Ovary (tissue), 9 donors: ENCODE measurements around the gene GPSM1. TPM values are rescaled to one million over a fixed set of nuclear protein-coding genes. Genes with fewer than 3 reads are reported as not detected.

ENCODE experiments used
- DNase-seq, 5 donors: peaks; one replicate each; pipeline ENCODE4 v3.0.0-alpha.2; 2019 to 2020
- H3K27ac ChIP-seq, 2 donors: fragments of 200-600 bp; one replicate each; pipeline versions ENCODE4 v1.5.1 to v1.8.0; 2019 to 2022
- H3K27me3 ChIP-seq: fragments of 200-600 bp; one replicate; pipeline ENCODE4 v1.8.0; 2022
- H3K36me3 ChIP-seq: fragments of 200-600 bp; sonication (generic); one replicate; pipeline ENCODE4 v1.5.1; 2019
- H3K4me1 ChIP-seq: one replicate; pipeline ENCODE4 v1.8.1; 2013; ENCODE audit warnings: mild to moderate bottlenecking, moderate library complexity; ENCODE audit not compliant: insufficient read depth
- H3K4me3 ChIP-seq: fragments of 200-600 bp; sonication (generic); one replicate; pipeline ENCODE4 v1.5.1; 2017
- H3K9me3 ChIP-seq, 2 donors: fragments of 200-600 bp in 1 of 2; sonication (generic) in 1 of 2; one replicate each; pipeline versions ENCODE4 v1.5.1 to v1.8.1; 2013 to 2019; ENCODE audit warnings: mild to moderate bottlenecking in 1 of 2, moderate library complexity in 1 of 2
- CTCF ChIP-seq, 3 donors: fragments of 450-650 bp in 2 of 3; fragments of 200-600 bp in 1 of 3; IDR thresholded peaks; one replicate each; pipeline versions ENCODE4 v1.5.1 to v1.8.0; 2016 to 2022; ENCODE audit warnings: antibody characterized with exemption in 3 of 3, mild to moderate bottlenecking in 1 of 3
- EP300 ChIP-seq: sonication (generic); formaldehyde crosslinking; IDR thresholded peaks from one replicate; pipeline ENCODE4 v1.6.1; 2017; ENCODE audit warnings: antibody characterized with exemption
- POLR2A ChIP-seq: fragments of 450-650 bp; IDR thresholded peaks from one replicate; pipeline ENCODE4 v1.6.1; 2017; ENCODE audit warnings: antibody characterized with exemption, mild to moderate bottlenecking, moderate library complexity
- WGBS, 3 donors: extraction: QIAGEN DNeasy Blood & Tissue Kit in 1 of 3; methylation state at CpG; one replicate each; pipeline versions ENCODE4 v1.1.5 to v1.1.7; 2013 to 2017; 5-methylcytosine and 5-hydroxymethylcytosine counted together
- intact Hi-C, 4 donors: fragments of 100-400 bp; cut with DNase I; formaldehyde crosslinking; loops; one replicate each; pipeline versions ENCODE4 v1.11.0 to v1.15.1; 2022 to 2023
- polyA plus RNA-seq, 2 donors: library from polyadenylated mRNA; stranded (reverse); fragments of 200-250 nt in 1 of 2; fragments of 350-450 nt in 1 of 2; fragmentation: Illumina TruSeq in 1 of 2; extraction: RNeasy Lipid Tissue Mini Kit (QIAGEN cat#74804) in 1 of 2; gene quantifications; one replicate each; pipeline ENCODE4 v1.2.3, GENCODE V29; 2013 to 2014
- total RNA-seq, 7 donors: library from RNA; depleted of rRNA in 2 of 7; stranded (reverse); fragments of >200 nt in 2 of 7; fragmentation: NEBNext Ultra II Directional in 3 of 7; extraction: Animal tissue kit (Norgen Biotek cat#: 25700) in 3 of 7; gene quantifications; one replicate each; pipeline versions ENCODE4 v1.1.0 to v1.2.4, GENCODE V29; 2016 to 2023
- donor health status: DM: no; HTN: no; CAD: no; lungs with moderate emphysema.
- donor health status: DM: no; HTN: no; CAD: no.
- donor health status: Bipolar disorder and iron deficiency.
- donor health status: DM: yes; HTN: yes; CAD: no.
- donor health status: DM: no; HTN: no; CAD: no.
- donor health status: DM: yes; HTN: yes; CAD: no.

Gene GPSM1
- total and polyA plus RNA-seq, 9 donors = 0.57 to 65.4 (median 36.3) TPM

GRCh38 chr9:136333045-136333444 lies 5.7 kb downstream of the GPSM1 start:
- Histone ChIP-seq H3K9me3 (no peaks in the 10 kb centered on the region), H3K27me3 (no peaks in the 10 kb centered on the region), H3K27ac (no peak overlapping the region), H3K36me3 (no peaks in the 10 kb centered on the region), H3K4me1 (peaks cover 6% of the 10 kb centered on the region), H3K4me3 (no peak overlapping the region)
- 87 to 92% (median 90%) methylated on average over 12 of the region's 12 CpGs for WGBS, 3 donors
- intact Hi-C loops = no loop called here
- no peak for TF ChIP-seq EP300
- no peak for TF ChIP-seq POLR2A
- no peak for TF ChIP-seq CTCF (IDR thresholded peaks at IDR 0.05)
- DNase-seq = no peak

DNA sequence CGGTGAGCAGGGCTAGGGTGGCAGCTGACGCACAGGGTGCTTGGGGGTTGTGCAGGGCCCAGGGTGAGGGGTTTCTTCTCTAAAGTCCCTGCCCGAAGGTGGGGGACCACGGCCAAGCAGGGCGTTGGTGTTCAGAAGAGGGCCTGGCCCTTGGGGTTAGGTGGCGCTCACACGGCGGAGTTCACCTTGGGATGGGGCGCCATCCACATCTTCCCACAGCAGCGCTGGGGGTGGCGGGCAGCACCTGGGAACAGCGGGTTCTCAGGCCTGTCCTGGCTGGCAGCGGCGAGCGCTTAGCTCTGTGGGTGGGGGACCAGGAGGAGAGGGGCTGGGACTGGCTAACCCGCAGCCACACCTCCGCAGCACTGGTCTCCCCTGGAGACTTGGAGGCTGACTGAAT lies 6.1 kb downstream of the GPSM1 start:
- WGBS, 3 donors = 91 to 95% (median 92%) methylated on average over 17 of the region's 17 CpGs
- intact Hi-C loops = no loop called here
- no peak overlapping the region for H3K27ac ChIP-seq

GRCh38 chr9:136334541-136334940 lies 7.2 kb downstream of the GPSM1 start:
- no peaks in the 10 kb centered on the region for H3K36me3 ChIP-seq
- DNase-seq = no peak
- no peak overlapping the region for H3K4me3 ChIP-seq
- peaks cover 1% of the 10 kb centered on the region for H3K4me1 ChIP-seq
- H3K27me3 ChIP-seq = no peaks in the 10 kb centered on the region
- TF ChIP-seq EP300 = no peak
- TF ChIP-seq POLR2A = no peak
- TF ChIP-seq CTCF (IDR thresholded peaks at IDR 0.05) = no peak
- WGBS, 3 donors = 92 to 94% (median 94%) methylated on average over 21 of the region's 21 CpGs
- intact Hi-C loops = no loop called here
- no peak overlapping the region for H3K27ac ChIP-seq
- H3K9me3 ChIP-seq = no peaks in the 10 kb centered on the region

More for the DNA sequence above, 6.1 kb downstream of the GPSM1 start:
- Histone ChIP-seq H3K9me3 (no peaks in the 10 kb centered on the region), H3K36me3 (no peaks in the 10 kb centered on the region), H3K4me3 (no peak overlapping the region), H3K4me1 (peaks cover 6% of the 10 kb centered on the region), H3K27me3 (no peaks in the 10 kb centered on the region)
- TF ChIP-seq POLR2A (no peak), CTCF (IDR thresholded peaks at IDR 0.05) (no peak), EP300 (no peak)
- DNase-seq = no peak

DNA sequence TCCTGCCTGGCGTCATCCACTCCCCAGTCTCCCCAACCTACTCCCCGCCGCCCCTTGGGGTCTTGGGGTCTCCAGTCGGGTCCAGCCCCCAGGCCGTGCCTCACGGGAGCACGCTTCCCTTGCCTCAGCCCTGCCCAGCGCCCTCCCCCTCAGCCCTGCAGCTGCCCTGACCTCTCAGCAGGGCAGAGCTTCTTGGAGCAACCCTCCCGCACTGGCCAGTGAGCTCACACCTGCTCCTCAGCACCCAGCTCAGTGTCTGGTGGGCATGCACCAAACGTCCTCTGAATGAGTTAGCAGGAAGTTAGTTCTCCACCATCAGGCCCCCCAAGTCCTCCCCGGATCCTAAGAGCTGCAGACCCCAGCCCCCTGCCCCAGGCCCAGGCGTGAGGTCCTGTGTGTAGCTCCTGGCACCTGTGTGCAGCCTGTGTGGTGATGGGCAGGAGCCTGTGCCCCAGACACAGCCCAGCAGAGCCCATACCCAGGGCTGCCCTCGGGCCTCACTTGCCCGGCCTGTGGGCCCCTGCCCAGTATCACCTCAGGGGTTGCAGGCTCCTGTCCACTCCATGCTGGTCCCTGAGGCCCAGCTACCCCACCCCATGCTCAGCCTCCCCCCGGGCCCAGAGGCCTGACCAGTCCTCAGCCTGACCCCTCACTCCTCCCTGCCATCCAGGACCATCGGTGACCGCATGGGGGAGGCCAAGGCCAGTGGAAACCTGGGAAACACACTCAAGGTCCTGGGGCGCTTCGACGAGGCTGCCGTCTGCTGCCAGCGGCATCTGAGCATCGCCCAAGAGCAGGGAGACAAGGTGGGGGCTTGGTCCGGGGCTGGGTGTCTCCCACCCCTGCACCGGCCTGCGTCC lies 8.2 kb downstream of the GPSM1 start:
- Histone ChIP-seq H3K4me3 (no peak overlapping the region), H3K36me3 (no peaks in the 10 kb centered on the region), H3K27ac (no peak overlapping the region), H3K9me3 (no peaks in the 10 kb centered on the region), H3K4me1 (no peaks in the 10 kb centered on the region), H3K27me3 (no peaks in the 10 kb centered on the region)
- TF ChIP-seq CTCF (IDR thresholded peaks at IDR 0.05) (no peak), EP300 (no peak), POLR2A (no peak)
- intact Hi-C loops = no loop called here
- 76 to 80% (median 77%) methylated on average over 25 to 26 of the region's 26 CpGs for WGBS, 3 donors
- DNase-seq = no peak
